HuH-7 (cell line): Measurements from ENCODE around the gene IER5L.
"Not testable (repeated sequence)": the region's sequence is repeated elsewhere in the genome, so short reads cannot be mapped to it uniquely, and the experiment has no call there.

Experiments
- DNase-seq: peaks from one replicate; pipeline ENCODE4 v3.0.0; 2011; ENCODE audit warnings: low spot score

The IER5L gene

GRCh38 chr9:129178568-129179382 is 714 bp upstream of the IER5L start:
- DNase-seq = no peak

- DNase-seq = no peak
Observed at GRCh38 chr9:129177443-129177790, 644 bp downstream of the IER5L start.

GRCh38 chr9:129176701-129177442 is 1.2 kb downstream of the IER5L start:
- DNase-seq = no peak

- peak; percentile 94 for DNase-seq
Observed at GRCh38 chr9:129175825-129176633, 2.0 kb downstream of the IER5L start.

- DNase-seq = no peak
Observed at GRCh38 chr9:129175515-129175824, 2.6 kb downstream of the IER5L start.

GRCh38 chr9:129174724-129175514 is 3.1 kb downstream of the IER5L start:
- peak; percentile 88 for DNase-seq

- DNase-seq = peak; percentile 93
Observed at GRCh38 chr9:129174102-129174723, 3.8 kb downstream of the IER5L start.

- DNase-seq = no peak
Observed at GRCh38 chr9:129173296-129174101, 4.6 kb downstream of the IER5L start.

- DNase-seq = no peak
Observed at GRCh38 chr9:129172816-129173215, 5.2 kb downstream of the IER5L start.

- no peak for DNase-seq
Observed at GRCh38 chr9:129171993-129172751, 5.9 kb downstream of the IER5L start.

GRCh38 chr9:129170229-129170628 is 7.8 kb downstream of the IER5L start:
- DNase-seq = no peak

GRCh38 chr9:129166623-129167557 is 11.2 kb downstream of the IER5L start:
- peak; percentile 70 for DNase-seq

- no peak for DNase-seq
Observed at GRCh38 chr9:129165198-129165597, 12.9 kb downstream of the IER5L start.

- DNase-seq = no peak
Observed at GRCh38 chr9:129164246-129164930, 13.7 kb downstream of the IER5L start.

- DNase-seq = no peak
Observed at GRCh38 chr9:129163753-129164152, 14.3 kb downstream of the IER5L start.

- not testable (repeated sequence) for DNase-seq
Observed at GRCh38 chr9:129163198-129163670, 14.8 kb downstream of the IER5L start.

- DNase-seq = no peak
Observed at GRCh38 chr9:129162497-129163197, 15.4 kb downstream of the IER5L start.

GRCh38 chr9:129161534-129161837 is 16.6 kb downstream of the IER5L start:
- no peak for DNase-seq
